GM18867 (cell line): ENCODE results near the gene VAV3.

Source experiments
- ATAC-seq: cut with Tn5 transposase; IDR thresholded peaks from one replicate; pipeline ENCODE4 v1.9.1; 2021; ENCODE audit warnings: mild to moderate bottlenecking, moderate library complexity; ENCODE audit not compliant: unreplicated experiment

VAV3 gene

DNA sequence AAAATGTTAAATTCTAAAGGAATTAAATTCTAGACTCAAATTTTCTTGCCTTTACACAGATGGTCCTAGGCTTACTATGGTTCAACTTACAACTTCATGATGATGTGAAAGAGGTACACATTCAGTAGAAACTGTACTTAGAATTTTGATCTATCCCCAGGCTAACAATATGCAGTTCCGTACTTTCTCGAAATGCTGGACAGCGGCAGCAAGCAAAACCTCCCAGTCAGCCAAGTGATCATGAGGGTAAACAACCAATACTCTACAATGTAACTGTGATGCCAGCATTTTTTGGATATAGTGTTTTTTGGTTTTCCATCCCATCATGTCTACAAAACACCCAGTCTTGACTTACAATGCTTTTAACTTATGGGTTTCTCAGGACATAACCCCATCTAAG is 25.7 kb downstream of the VAV3 start:
- no peak for ATAC-seq

DNA sequence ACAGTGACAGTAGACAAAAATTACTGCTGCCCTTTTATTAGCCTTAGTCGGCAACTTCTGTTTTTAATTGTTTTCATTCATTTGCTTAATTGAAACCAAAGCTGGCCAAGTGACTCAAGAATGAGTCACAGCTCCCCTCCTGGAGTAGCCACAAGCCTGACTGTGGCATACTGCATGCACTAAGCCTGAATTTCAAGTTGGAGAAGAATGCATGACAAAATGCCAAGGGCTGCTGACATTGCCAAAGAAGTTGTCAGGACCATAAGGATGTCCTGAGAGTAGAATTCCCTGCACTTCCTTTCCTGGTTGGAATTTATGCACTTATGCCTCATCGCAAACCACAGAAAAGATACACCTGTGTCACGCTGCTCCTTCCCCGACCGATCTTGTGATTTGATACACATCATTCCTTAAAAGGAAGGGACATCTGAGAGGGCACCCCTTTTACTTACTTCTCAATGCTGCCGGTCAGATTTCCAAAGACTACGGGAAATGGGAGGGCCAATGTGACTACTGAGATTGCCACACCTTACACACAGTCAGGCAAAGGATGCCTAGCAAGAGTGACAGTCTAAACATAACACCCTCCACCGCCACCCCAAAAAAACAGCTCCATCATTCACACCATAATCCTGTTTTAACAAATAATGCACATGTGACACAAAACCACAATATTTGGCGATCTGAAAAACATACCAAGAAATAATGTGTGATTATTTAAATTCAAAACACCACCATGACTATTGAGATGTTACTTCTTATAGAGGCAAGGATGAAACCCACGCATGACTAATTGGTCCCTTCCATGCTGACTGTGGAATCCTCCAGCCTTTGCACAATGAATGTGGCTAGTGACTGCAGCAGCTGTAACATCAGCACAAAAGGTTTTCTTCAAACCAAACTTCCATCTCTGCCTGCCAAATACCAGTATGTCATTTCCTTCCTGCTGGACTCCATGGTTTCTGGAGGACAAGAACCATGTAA is 28.2 kb downstream of the VAV3 start:
- peak; percentile 44 for ATAC-seq

DNA sequence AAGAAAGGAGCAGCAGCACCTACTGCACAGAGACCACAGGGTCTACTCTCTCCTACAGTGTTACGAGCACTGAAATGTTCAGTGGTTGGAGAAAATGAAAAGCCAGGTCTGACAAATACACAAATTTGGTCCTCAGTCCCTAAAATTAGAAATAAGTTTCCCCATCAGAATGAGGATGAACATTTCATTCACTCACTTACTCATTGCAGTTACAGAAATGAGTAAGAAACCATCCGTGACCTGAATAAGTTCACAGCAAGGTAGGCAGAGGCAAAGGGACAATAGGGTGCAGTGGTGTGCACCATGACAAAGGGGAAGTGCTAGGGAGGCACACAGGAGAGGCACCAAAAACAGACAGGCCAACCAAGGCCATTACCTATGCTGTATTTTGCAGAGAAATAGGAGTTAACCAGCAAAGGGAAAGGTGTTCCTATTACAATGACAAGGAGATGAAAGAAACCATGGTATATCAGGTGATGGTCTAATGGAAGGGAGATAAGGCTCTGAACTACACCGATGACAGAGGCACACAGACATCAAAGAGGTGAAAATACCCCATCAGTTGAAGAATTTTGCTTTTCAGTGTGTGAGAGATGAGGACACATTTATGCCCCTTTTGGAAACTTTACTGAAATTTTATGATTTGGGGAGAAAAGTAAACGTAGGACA is 29.4 kb downstream of the VAV3 start:
- peak; percentile 86 for ATAC-seq

DNA sequence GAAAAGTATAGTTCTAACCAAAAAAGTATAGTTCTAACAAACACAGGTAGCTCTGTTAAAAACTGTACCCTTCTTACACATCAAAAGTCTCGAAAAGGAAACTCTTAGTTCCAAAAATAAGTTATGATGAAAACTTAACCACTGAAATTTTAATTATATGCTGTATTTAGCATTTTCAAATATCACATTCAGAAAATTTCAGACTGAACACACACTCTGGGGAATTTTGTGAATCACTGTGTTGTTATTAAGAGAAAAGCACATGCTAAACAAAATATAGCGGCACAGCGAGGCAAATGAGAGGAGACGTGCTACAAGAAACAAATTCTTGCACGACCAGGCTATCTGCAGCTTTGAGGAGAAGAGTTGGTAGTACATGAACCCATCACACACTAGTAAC is 30.4 kb downstream of the VAV3 start:
- ATAC-seq: peak; percentile 41

DNA sequence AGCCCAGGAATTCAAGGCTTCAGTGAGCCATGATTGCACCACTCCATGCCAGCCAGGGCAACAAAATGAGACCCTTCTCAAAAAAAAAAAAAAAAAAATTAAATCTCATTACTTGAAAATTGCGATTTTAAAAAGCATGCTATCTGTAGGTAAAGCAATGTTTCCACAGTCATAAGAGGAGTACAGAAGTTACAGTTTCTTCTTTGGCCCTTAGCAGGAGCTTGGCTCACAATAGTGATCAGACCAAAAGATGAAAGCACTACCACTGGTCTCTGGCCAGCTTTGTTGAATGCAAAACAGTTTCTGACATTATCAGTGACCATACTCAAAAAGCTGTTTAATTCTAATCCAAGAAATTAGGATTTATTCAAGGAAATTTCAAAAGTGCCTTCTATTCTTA is 31.2 kb downstream of the VAV3 start:
- no peak for ATAC-seq

DNA sequence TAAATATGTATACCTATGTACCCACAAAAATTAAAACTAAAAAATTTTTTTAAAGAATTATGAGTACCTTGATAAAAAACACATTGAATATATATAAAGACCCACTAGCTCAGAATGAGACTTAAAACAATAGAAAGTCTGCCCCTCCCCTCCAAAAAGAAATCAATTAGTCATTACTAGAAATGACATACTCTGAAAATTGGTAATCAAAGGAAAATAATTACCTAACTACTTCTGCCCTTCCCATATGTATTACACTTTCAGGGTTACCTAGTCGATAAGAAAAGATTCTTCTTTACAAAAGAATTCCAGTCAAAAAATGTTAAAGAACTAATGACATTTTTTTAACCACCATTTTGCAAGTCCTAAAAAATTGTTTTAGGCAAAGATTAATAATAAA is 34.7 kb downstream of the VAV3 start:
- ATAC-seq: no peak

DNA sequence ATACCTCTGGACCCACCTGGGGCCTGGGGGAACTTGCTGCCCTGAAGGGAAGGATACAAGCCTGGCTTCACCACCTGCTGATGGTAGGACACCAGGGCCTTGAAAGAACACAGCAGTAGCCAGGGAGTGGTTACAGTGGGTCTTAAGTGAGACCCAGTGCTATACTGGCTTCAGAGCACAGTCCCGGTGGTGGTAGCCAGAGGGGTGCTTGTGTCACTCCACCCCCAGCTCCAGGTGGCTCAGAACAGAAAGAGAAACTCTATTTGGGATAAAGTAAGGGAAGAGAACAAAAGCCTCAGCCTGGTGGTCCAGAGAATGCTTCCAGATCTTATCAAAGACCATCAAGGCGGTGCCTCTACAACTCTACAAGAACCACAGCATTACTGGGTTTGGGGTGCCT is 37.2 kb downstream of the VAV3 start:
- no peak for ATAC-seq

DNA sequence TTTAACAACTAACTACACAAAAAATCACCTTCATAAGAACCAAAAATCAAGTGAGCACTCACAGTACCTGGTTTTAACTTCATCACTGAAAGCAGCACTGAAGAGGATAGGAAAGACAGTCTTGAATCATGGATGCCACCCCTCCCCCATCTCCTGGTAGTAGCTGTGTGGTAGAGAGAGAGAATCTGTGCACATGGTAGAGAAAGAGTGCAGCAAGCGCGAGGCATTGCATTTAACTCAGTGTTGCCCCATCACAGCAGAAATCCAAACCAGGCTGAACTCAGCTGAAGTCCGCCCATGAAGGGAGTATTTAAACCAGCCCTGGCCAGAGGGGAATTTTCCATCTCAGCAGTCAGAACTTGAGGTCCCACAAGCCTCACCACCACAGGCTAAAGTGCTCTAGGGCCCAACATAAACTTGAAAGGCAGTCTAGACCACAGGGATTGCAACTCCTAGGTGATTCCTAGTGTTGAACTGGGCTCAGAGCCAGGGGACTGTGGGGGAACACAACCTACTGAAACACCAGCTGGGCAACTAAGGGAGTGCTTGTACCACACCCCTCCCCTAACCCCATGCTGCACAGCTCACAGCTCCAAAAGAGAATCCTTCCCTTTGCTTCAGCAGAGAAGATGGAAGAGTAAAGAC is 38.4 kb downstream of the VAV3 start:
- no peak for ATAC-seq

DNA sequence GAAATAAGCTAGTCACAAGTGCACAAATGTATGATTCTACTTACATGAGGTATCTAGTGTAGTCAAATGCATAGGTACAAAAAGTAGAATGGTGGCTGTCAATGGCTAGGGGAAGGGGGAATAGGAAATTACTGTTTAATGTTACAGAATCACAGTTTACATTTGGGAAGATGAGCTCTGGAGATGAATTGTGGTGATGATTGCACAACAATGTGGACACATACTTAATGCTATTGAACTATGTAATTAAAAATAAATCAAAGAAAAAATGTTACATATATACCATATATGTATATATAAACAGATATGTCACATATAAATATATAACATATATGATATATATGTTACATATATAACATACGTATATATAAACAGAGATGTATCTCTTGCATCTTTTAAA is 39.4 kb downstream of the VAV3 start:
- ATAC-seq: no peak

DNA sequence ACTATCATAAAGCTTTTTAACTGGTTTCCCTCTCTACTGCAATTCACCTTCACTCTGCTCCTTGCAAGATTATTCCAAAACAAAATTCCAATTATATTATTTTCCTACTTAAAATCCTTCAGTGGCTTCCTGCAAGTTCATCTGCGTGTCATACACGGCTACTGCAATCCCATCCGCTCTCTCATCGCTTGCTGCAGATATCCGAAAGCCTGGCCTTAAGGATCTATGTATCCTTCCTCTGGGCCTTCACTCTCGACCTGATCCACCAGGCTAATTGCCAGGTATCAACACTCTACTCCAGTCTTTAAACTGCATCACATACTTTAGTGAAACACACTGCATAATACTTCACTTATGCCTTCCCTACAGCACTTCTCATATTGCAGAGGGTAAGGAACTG is 44.0 kb downstream of the VAV3 start:
- no peak for ATAC-seq

DNA sequence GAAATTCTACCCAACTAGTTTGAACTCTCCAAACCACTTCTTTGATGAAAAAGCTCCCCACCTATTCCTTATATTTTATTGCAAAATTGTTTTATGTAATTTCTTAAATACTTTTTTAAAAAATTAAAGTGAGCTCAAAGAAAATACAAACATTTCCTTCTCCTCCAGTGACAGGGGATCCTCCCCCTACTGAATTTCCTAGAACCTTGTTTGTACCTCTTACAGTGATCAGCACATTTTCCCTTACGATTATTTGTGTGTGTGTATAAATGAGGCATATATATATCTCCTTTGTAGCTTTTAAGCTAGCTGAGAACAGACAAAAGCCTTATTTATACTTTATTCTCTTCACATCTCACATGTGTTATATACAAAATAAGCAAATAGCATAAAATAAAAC is 44.4 kb downstream of the VAV3 start:
- no peak for ATAC-seq

DNA sequence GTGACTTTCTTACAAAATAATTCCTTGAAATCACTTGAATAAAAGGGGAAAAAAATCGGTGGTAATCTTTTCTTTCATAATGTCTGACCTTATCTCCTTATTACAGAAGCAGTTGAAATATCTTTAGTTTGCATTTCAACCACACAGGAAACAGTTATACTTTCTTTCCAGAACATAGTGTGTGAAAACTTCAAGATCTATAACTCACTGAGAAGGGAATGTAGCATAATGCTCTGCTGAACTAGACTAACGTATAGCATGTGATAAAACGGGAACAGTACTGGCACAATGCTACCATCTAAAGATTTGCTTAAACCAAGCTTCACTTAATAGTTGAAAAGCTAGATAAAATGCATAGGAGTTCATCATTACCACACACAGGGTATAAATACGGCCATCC is 45.0 kb downstream of the VAV3 start:
- ATAC-seq: no peak

DNA sequence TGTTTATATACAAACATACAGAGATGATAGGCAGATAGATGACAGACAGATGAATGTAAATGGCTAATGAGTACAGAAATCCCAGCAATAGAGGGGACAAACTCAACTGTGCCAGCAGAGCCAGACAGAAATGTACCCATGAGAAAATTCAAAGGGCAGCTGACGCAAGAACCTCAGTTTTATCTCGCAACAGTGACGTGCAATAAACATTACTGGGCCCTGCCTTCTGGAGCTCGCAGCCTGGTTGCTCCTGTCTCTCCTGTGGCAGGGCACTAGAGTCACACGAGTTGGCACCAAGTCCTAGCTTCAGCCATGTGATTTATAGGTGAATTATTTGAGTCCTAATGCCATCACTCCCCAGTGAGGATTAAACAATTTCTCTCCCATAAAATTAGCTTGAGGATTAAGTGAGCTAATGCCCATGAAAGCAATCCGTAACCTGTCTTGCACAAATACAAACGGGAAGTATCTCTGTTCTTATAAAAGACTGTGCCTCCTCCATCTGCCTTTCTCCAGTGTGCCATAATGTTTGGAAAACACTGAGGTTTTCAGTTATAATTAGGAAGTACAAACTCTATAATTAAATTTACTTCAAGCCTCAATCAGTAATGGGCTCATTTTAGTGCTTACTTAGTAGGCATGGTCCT is 50.7 kb downstream of the VAV3 start:
- no peak for ATAC-seq

DNA sequence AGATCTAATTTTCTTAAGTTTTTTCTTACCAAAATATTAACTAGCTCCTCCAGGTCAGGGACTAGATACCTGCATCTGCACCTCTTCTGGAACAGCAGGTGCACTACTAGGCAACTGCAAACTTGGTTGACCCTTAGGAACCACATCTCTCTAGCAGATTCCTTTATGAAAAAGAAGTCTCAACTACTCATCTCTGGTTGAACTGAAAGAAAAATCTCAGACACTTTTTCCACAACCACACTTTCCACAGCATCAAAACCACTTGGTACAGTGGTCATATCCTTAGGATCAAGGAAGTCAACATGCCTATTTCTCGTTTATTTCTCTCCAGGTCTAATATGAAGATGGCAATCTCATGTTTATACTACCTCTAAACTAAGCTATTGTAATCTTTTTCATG is 52.3 kb downstream of the VAV3 start:
- ATAC-seq: no peak

DNA sequence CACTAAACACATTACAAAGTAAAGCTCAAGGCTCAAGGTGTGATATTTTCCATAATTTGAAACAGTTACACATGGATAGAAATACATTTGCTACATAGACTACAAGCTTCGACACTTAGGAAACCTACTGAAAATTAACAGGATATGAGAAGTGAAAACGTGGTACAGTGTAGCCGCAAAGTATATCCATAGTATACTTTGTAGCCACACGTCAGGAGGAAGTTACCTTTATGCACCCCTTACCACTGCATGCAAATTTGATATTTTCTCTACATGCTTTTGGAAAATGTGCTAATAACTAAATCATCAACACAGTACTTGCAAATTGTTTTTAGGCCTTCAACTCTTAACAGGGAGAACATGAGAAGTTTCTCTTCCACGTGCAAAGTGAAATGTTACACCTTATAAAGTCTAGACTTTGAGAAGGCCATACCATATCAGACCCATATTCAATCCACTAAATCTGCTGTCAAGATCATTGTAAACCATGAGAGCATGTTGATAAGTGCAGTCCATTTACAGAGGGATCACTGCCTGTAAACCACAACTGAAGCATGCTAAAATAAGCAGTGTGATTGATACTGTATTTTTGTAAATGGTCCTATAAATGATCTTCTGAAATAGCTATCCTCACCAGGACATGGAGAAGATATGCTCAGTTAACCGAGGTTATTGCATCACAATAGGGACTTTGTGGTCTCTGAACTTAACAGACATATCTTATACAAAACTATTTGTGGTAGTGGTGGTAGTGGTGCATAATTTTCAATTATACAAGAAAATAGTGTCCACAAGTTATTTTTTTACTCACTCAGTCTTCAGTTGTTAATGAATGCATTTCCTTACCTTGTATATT is 64.7 kb downstream of the VAV3 start:
- peak; percentile 51 for ATAC-seq

DNA sequence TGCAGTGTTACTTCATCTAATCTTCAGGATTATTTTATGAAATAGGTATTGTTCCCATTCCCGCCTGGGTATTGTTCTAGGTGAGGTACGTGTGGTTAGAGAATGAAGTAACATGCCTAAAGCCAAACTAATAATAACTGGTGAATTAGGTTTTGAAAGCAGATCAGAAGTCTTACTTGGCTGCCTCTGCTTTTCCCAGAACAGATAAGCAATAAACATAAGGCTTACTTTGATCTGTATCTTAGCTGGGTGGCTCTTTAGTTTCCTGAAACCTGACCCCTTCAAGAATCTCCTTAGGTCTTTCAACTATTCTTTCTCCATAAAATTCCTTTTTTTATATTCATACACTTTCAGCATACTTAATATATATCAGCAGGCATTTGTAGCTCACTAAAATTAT is 65.3 kb downstream of the VAV3 start:
- ATAC-seq: no peak

DNA sequence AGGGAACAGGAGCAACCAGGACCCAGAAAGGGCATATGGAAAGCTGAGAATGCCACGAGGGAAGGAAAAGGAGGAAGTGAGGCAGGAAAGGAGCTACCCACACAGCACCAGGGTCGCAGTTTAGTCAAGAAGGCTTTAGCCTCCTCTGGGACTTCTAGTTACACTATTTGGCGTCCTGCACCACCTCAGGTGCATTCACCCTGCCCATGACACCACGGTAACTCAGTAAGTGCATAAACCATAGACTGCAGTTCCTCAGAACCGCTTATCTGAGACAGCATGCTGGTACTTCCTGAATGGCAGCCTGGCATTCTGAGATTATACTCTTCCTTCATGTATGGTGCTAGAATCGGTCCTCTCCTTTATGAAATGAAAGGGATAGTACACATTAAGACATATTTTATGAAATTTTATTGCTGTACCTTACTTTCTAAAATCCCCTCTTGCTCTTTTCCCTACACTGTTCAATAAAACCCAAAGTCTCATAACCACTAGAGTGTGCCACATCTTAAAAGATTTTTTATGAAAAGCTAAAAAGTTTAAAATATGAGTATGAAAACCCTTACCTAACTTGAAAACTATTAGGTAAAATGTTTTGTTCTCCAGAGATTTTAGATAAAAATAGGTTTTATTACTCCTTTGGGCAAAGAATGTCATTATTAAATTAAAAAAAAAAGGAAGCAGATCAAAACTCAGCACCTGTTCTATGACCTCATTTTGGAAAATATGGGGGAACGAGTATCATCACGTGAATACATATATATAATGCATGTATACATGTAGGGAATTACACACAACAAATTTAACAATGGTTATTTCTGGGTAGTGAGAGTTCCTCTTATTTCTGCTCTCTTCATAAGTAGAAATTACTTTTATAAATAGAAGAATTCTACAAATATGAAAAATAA is 67.3 kb downstream of the VAV3 start:
- ATAC-seq: no peak

DNA sequence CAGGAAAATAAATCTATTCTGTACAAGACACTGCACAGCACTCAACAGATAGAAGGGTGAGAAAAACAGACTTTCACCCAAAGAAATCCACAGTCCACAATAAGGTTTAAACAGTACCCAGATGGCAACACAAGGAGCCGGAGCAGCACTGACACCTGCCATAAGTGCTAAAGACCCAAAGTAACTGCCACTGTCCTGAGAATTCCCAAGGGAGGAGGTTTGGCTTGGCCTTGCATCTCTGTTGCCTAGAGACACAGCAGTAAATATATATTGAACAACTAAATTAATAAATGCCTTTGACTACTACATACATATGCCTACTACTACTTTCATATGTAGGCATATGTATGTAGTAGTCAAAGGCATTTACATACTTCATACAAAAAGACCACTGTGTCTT is 68.0 kb downstream of the VAV3 start:
- ATAC-seq: no peak

DNA sequence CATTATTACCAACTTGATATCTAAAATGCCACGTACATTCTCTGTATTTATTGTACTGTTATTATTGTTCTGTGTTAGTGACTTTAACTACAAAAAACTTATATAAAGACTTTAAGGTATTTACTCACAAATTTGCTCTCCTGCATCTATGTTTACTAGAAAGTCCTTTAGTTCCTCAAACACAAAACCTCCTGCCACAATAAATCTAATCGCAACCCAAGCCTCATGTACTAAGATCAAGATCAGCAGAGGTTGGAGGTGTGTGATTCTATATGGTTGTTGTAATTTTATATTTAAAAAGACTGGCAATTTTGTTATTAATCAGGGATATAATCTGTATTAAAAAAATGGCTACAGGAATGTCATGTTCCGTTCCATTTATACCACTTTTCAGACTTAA is 68.6 kb downstream of the VAV3 start:
- no peak for ATAC-seq
